CD4-positive, alpha-beta T cell (primary cell): ENCODE data around the gene PKP4. TPM values are rescaled to one million over a fixed set of nuclear protein-coding genes. Genes with fewer than 3 reads are reported as not detected.

ENCODE experiments used
- ATAC-seq: fragments of 200-7000 bp; cut with Tn5 transposase; one replicate; pipeline ENCODE4 v1.10.0; 2022; ENCODE audit warnings: mild to moderate bottlenecking; ENCODE audit not compliant: poor library complexity
- CTCF ChIA-PET: fragments of 350-600 bp; sonication (Branson Sonifier 250); formaldehyde crosslinking; loops from one replicate; lab custom pipeline; 2021; ENCODE audit warnings: antibody characterized with exemption, inconsistent platforms; lab: Charles Lee
- POLR2A ChIA-PET: fragments of 350-600 bp; sonication (Branson Sonifier 250); formaldehyde crosslinking; loops from one replicate; lab custom pipeline; 2021; ENCODE audit warnings: antibody characterized with exemption, inconsistent platforms; lab: Charles Lee
- DNase-seq, 14 experiments: peaks; one replicate each; pipeline ENCODE4 v3.0.0-alpha.2; 2013 to 2020; ENCODE audit warnings: mixed read lengths in 2 of 14
- H3K27ac ChIP-seq, 2 donors: one replicate each; pipeline versions ENCODE4 v1.5.1 to v1.7.0; 2013; ENCODE audit warnings: low read length in 2 of 2, low read depth in 1 of 2, mild to moderate bottlenecking in 1 of 2
- H3K27me3 ChIP-seq, 2 experiments: 1 replicate in 1 of 2; 2 replicates in 1 of 2; pipeline versions ENCODE4 v1.6.1 to v1.7.0; 2013; ENCODE audit warnings: low read length in 2 of 2, control low read depth in 1 of 2, mild to moderate bottlenecking in 1 of 2, moderate library complexity in 1 of 2; ENCODE audit not compliant: insufficient read depth in 2 of 2, control insufficient read depth in 1 of 2
- H3K36me3 ChIP-seq: one replicate; pipeline ENCODE4 v1.6.1; 2013; ENCODE audit warnings: low read length, control low read depth; ENCODE audit not compliant: insufficient read depth
- H3K4me1 ChIP-seq: one replicate; pipeline ENCODE4 v1.6.1; 2013; ENCODE audit warnings: low read length, control low read depth; ENCODE audit not compliant: insufficient read depth
- H3K4me3 ChIP-seq: one replicate; pipeline ENCODE4 v1.5.1; 2013; ENCODE audit warnings: mild to moderate bottlenecking, low read length, moderate library complexity
- H3K9me3 ChIP-seq, 2 experiments: 1 replicate in 1 of 2; 2 replicates in 1 of 2; pipeline versions ENCODE4 v1.6.1 to v1.7.0; 2013; ENCODE audit warnings: low read length in 2 of 2, mild to moderate bottlenecking in 2 of 2, control low read depth in 1 of 2, moderate library complexity in 1 of 2; ENCODE audit not compliant: control insufficient read depth in 1 of 2, insufficient read depth in 1 of 2
- H3K27ac Mint-ChIP-seq: one replicate; pipeline ENCODE4 v1.8.0; 2020; ENCODE audit warnings: mixed read lengths
- H3K27me3 Mint-ChIP-seq: one replicate; pipeline ENCODE4 v1.8.0; 2021; ENCODE audit warnings: mixed read lengths
- H3K36me3 Mint-ChIP-seq: one replicate; pipeline ENCODE4 v1.8.0; 2021; ENCODE audit warnings: low read depth, mixed read lengths
- H3K4me1 Mint-ChIP-seq: one replicate; pipeline ENCODE4 v1.8.0; 2021; ENCODE audit warnings: low read depth, mixed read lengths
- H3K4me3 Mint-ChIP-seq: one replicate; pipeline ENCODE4 v1.8.0; 2020; ENCODE audit warnings: mild to moderate bottlenecking, mixed read lengths
- H3K9me3 Mint-ChIP-seq: one replicate; pipeline ENCODE4 v1.8.0; 2020; ENCODE audit warnings: mixed read lengths
- CTCF ChIP-seq: fragments of 200-600 bp; IDR thresholded peaks from one replicate; pipeline ENCODE4 v1.8.0; 2022; ENCODE audit warnings: antibody characterized with exemption, mild to moderate bottlenecking
- intact Hi-C, 2 experiments: fragments of 100-400 bp; cut with DNase I in 1 of 2; cut with micrococcal nuclease in 1 of 2; formaldehyde crosslinking; loops; one replicate each; pipeline versions ENCODE4 v1.15.1 to v1.9.0; 2023 to 2025; cut with DNase I, micrococcal nuclease
- total RNA-seq, 174 experiments: library from RNA in 2 of 174; stranded (reverse) in 2 of 174; gene quantifications; one replicate each; pipeline ENCODE4 v1.2.3 and lab custom pipeline; 2021 to 2026

PKP4 gene
- total RNA-seq, 2 experiments from 2014 or later: 10.8 to 14.6 TPM

GRCh38 chr2:158554996-158555395, 98.2 kb downstream of the PKP4 start:
- H3K27ac Mint-ChIP-seq: no peak overlapping the region
- H3K4me3 ChIP-seq: no peak overlapping the region
- no peaks in the 10 kb centered on the region for H3K36me3 ChIP-seq
- H3K9me3 ChIP-seq: no peaks in the 10 kb centered on the region
- ChIA-PET POLR2A (no interaction called here), CTCF (no interaction called here)
- ATAC-seq: no peak
- H3K4me1 Mint-ChIP-seq: no peaks in the 10 kb centered on the region
- no peak overlapping the region for H3K27ac ChIP-seq
- no peak for TF ChIP-seq CTCF
- no peaks in the 10 kb centered on the region for H3K27me3 Mint-ChIP-seq
- no peaks in the 10 kb centered on the region for H3K9me3 Mint-ChIP-seq
- H3K4me3 Mint-ChIP-seq: no peak overlapping the region
- H3K36me3 Mint-ChIP-seq: peaks cover 1% of the 10 kb centered on the region
- H3K4me1 ChIP-seq: no peaks in the 10 kb centered on the region
- H3K27me3 ChIP-seq: no peaks in the 10 kb centered on the region
- intact Hi-C loops: no loop called here
- DNase-seq: no peak

GRCh38 chr2:158556124-158556523, 99.4 kb downstream of the PKP4 start:
- CTCF ChIA-PET: no interaction called here
- Histone ChIP-seq H3K9me3 (no peaks in the 10 kb centered on the region), H3K36me3 (no peaks in the 10 kb centered on the region), H3K4me3 (no peak overlapping the region), H3K4me1 (no peaks in the 10 kb centered on the region), H3K27ac (no peak overlapping the region), H3K27me3 (no peaks in the 10 kb centered on the region)
- POLR2A ChIA-PET: no interaction called here
- no peaks in the 10 kb centered on the region for H3K4me1 Mint-ChIP-seq
- H3K27me3 Mint-ChIP-seq: no peaks in the 10 kb centered on the region
- no peaks in the 10 kb centered on the region for H3K36me3 Mint-ChIP-seq
- TF ChIP-seq CTCF: no peak
- ATAC-seq: no peak
- H3K27ac Mint-ChIP-seq: no peak overlapping the region
- intact Hi-C loops: no loop called here
- H3K9me3 Mint-ChIP-seq: no peaks in the 10 kb centered on the region
- no peak for DNase-seq
- H3K4me3 Mint-ChIP-seq: no peak overlapping the region

- Histone ChIP-seq H3K27ac (no peak overlapping the region), H3K4me1 (no peaks in the 10 kb centered on the region), H3K9me3 (no peaks in the 10 kb centered on the region), H3K4me3 (no peak overlapping the region), H3K36me3 (no peaks in the 10 kb centered on the region), H3K27me3 (no peaks in the 10 kb centered on the region)
- ChIA-PET CTCF (no interaction called here), POLR2A (no interaction called here)
- TF ChIP-seq CTCF: no peak
- Mint-ChIP-seq H3K4me1 (no peaks in the 10 kb centered on the region), H3K27me3 (no peaks in the 10 kb centered on the region), H3K27ac (no peak overlapping the region), H3K4me3 (no peak overlapping the region), H3K36me3 (no peaks in the 10 kb centered on the region), H3K9me3 (no peaks in the 10 kb centered on the region)
- ATAC-seq (no peak), DNase-seq (no peak)
- intact Hi-C loops: no loop called here
Measured at GRCh38 chr2:158557752-158558151, 101.0 kb downstream of the PKP4 start.
